ENCODE results near the gene MADD. TPM values are rescaled to one million over a fixed set of nuclear protein-coding genes. Genes with fewer than 3 reads are reported as not detected.

Gene MADD
- total and polyA plus RNA-seq, 10 of the 15 experiments (the other 5 are each of a cell fraction or from before 2014, with no cell fraction given): 0.47 to 35.4 (median 17.6) TPM

DNA sequence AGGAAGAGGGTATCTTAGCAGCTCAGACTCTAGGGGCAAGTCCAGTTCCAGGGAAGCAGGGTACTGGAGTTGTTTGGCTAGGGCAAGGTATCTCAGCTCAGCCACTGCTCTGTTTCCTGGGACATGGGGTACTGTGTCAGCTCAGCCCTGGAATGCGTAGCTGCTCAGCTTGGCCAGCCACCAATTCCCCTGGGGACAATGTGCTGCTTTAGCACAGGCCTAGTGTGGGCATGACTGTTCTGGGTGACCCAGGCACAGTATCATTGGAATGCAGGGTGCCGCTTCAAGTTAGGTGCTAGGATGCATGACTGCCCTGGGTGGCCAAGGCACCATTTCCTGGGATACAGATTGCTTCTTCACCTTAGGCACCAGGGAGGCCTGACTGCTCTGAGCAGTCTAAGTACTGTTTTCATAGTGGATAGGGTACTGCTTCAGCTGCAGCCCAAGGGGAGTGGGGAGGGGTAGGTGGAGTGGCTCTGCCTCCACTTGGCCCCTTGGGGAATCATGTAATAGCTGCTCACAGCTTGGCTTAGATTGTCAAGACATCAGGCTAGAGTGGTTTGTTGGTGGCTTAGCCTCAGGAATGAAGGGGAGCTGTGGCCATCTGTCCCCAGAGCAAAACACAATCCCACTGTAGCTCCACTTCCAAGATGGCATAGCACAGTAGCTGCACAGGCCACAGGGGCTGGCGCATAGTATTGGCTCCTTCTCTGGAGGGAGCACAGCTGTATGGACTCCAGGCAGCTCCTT lies 36.0 kb downstream of the MADD start (continued):
- TF ChIP-seq, protein P1, sequence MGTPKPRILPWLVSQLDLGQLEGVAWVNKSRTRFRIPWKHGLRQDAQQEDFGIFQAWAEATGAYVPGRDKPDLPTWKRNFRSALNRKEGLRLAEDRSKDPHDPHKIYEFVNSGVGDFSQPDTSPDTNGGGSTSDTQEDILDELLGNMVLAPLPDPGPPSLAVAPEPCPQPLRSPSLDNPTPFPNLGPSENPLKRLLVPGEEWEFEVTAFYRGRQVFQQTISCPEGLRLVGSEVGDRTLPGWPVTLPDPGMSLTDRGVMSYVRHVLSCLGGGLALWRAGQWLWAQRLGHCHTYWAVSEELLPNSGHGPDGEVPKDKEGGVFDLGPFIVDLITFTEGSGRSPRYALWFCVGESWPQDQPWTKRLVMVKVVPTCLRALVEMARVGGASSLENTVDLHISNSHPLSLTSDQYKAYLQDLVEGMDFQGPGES (IDR thresholded peaks at IDR 0.05): no peak
- TF ChIP-seq HDAC6 (IDR thresholded peaks at IDR 0.05; ENCODE audit: unreplicated experiment) (no peak), RBBP5 (conservative IDR thresholded peaks at IDR 0.05) (no peak)

DNA sequence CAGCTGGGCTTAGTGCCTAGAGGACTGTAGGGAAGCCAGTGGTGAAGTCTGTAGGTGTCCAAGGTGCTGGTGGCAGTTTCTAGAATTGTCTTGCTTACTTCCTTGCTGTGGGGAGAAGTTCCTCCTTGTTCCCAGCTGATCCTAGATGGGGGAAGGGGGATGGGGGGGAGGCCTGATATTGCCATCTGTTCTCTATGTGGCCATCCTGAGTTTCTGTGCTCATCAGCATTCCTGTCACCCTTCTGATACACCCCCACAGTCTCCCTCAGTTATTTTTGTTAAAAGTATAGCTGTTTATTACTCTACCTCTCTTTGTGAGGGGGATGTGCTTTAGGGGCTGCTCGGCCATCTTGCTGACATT lies 36.5 kb downstream of the MADD start:
- ChIA-PET POLR2A (interaction anchor here (0.6 kb wide), 1 partner anchor 30 kb away, joined by 4 read pairs; no protein-coding TSS in a partner anchor), SMC1A (ENCODE audit: uncharacterized antibody, unreplicated experiment) (no interaction called here)
- TF ChIP-seq BACH1 (IDR thresholded peaks at IDR 0.05; ENCODE audit: borderline replicate concordance) (no peak), FOS (IDR thresholded peaks at IDR 0.05; ENCODE audit: borderline replicate concordance, extremely low read depth, insufficient read length) (no peak), STAT1 (conservative IDR thresholded peaks at IDR 0.05) (no peak), MTA2 (IDR thresholded peaks at IDR 0.05; ENCODE audit: low read depth) (no peak), IRF4 (IDR thresholded peaks at IDR 0.05; ENCODE audit: low read depth, low read length) (no peak), RFX5 (IDR thresholded peaks at IDR 0.05; ENCODE audit: low read depth, low read length) (no peak)
- TF ChIP-seq, protein P2, sequence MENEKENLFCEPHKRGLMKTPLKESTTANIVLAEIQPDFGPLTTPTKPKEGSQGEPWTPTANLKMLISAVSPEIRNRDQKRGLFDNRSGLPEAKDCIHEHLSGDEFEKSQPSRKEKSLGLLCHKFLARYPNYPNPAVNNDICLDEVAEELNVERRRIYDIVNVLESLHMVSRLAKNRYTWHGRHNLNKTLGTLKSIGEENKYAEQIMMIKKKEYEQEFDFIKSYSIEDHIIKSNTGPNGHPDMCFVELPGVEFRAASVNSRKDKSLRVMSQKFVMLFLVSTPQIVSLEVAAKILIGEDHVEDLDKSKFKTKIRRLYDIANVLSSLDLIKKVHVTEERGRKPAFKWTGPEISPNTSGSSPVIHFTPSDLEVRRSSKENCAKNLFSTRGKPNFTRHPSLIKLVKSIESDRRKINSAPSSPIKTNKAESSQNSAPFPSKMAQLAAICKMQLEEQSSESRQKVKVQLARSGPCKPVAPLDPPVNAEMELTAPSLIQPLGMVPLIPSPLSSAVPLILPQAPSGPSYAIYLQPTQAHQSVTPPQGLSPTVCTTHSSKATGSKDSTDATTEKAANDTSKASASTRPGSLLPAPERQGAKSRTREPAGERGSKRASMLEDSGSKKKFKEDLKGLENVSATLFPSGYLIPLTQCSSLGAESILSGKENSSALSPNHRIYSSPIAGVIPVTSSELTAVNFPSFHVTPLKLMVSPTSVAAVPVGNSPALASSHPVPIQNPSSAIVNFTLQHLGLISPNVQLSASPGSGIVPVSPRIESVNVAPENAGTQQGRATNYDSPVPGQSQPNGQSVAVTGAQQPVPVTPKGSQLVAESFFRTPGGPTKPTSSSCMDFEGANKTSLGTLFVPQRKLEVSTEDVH (IDR thresholded peaks at IDR 0.05; ENCODE audit: low read depth, partially characterized antibody): no peak
- TF ChIP-seq, protein P3, sequence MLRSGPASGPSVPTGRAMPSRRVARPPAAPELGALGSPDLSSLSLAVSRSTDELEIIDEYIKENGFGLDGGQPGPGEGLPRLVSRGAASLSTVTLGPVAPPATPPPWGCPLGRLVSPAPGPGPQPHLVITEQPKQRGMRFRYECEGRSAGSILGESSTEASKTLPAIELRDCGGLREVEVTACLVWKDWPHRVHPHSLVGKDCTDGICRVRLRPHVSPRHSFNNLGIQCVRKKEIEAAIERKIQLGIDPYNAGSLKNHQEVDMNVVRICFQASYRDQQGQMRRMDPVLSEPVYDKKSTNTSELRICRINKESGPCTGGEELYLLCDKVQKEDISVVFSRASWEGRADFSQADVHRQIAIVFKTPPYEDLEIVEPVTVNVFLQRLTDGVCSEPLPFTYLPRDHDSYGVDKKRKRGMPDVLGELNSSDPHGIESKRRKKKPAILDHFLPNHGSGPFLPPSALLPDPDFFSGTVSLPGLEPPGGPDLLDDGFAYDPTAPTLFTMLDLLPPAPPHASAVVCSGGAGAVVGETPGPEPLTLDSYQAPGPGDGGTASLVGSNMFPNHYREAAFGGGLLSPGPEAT (IDR thresholded peaks at IDR 0.05; ENCODE audit: low read depth): no peak
- TF ChIP-seq, protein P4, sequence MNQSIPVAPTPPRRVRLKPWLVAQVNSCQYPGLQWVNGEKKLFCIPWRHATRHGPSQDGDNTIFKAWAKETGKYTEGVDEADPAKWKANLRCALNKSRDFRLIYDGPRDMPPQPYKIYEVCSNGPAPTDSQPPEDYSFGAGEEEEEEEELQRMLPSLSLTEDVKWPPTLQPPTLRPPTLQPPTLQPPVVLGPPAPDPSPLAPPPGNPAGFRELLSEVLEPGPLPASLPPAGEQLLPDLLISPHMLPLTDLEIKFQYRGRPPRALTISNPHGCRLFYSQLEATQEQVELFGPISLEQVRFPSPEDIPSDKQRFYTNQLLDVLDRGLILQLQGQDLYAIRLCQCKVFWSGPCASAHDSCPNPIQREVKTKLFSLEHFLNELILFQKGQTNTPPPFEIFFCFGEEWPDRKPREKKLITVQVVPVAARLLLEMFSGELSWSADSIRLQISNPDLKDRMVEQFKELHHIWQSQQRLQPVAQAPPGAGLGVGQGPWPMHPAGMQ (IDR thresholded peaks at IDR 0.05; ENCODE audit: borderline replicate concordance): no peak
- TF ChIP-seq, protein P5, sequence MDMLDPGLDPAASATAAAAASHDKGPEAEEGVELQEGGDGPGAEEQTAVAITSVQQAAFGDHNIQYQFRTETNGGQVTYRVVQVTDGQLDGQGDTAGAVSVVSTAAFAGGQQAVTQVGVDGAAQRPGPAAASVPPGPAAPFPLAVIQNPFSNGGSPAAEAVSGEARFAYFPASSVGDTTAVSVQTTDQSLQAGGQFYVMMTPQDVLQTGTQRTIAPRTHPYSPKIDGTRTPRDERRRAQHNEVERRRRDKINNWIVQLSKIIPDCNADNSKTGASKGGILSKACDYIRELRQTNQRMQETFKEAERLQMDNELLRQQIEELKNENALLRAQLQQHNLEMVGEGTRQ (IDR thresholded peaks at IDR 0.05; ENCODE audit: borderline replicate concordance, low read depth, low read length): no peak
- TF ChIP-seq, protein P6, sequence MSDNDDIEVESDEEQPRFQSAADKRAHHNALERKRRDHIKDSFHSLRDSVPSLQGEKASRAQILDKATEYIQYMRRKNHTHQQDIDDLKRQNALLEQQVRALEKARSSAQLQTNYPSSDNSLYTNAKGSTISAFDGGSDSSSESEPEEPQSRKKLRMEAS (IDR thresholded peaks at IDR 0.05; ENCODE audit: low read depth, low read length): no peak

More for the DNA sequence above, 36.5 kb downstream of the MADD start:
- no TSS peak for BruUV-seq (replicated peaks)
- Histone ChIP-seq H3K4me2 (ENCODE audit: control insufficient read depth, insufficient read depth) (no peak overlapping the region), H3K9me3 (replicated peaks; ENCODE audit: control insufficient read depth, insufficient read depth, low read length) (no peaks in the 10 kb centered on the region; the same call in none of the 3 replicates), H3K4me3 (no peak overlapping the region), H3K79me2 (ENCODE audit: control insufficient read depth, insufficient read depth, low read length) (no peaks in the 10 kb centered on the region), H3K27ac (ENCODE audit: control insufficient read depth, insufficient read depth) (no peak overlapping the region), H4K20me1 (ENCODE audit: control insufficient read depth, insufficient read depth) (no peaks in the 10 kb centered on the region), H3K36me3 (ENCODE audit: control insufficient read depth in 2 of 2, insufficient read depth in 2 of 2, low read length in 1 of 2) (peaks cover 19 to 35% of the 10 kb centered on the region in 2 experiments; a peak in 3 of 4 replicates), H3K9ac (ENCODE audit: control insufficient read depth, insufficient read depth, low read length) (no peak overlapping the region), H3K27me3 (replicated peaks in 1 of 2; ENCODE audit: control insufficient read depth in 2 of 2, insufficient read depth in 2 of 2, low read length in 1 of 2) (no peaks in the 10 kb centered on the region), H2AFZ (ENCODE audit: control insufficient read depth, low read depth, low read length) (no peak overlapping the region), H3K4me1 (ENCODE audit: control insufficient read depth, insufficient read depth, low read length) (no peaks in the 10 kb centered on the region)
- intact Hi-C loops (cut with micrococcal nuclease; ENCODE audit: unreplicated experiment) (no loop called here), in situ Hi-C loops (cut with MboI) (no loop called here)
- FAIRE-seq (no peak), DNase-seq (ENCODE audit: low read depth, low spot score) (no peak), ATAC-seq (no peak)
- 100% methylated on average over 1 of the region's 1 CpG for WGBS (ENCODE audit: insufficient coverage, insufficient replicate concordance, low lambda C conversion rate, missing lambda C conversion rate)
- ChIA-PET CTCF (interaction anchor here (0.6 kb wide), 1 partner anchor 67 kb away, joined by 3 read pairs; no protein-coding TSS in a partner anchor), RAD21 (ENCODE audit: unreplicated experiment) (no interaction called here)

Data from GM12878 (cell line).